CMK (cell line): Measurements from ENCODE around the gene GALNT9.

Source experiments
- DNase-seq: peaks from one replicate; pipeline ENCODE4 v3.0.0-alpha.2; 2010; ENCODE audit warnings: low read depth

Gene GALNT9

GRCh38 chr12:132168311-132169031, 160.9 kb downstream of the GALNT9 start:
- DNase-seq: no peak

GRCh38 chr12:132167611-132168310, 161.6 kb downstream of the GALNT9 start:
- no peak for DNase-seq

- no peak for DNase-seq
These were observed 162.4 kb downstream of the GALNT9 start for GRCh38 chr12:132166801-132167591.

GRCh38 chr12:132166093-132166492, 163.3 kb downstream of the GALNT9 start:
- DNase-seq: no peak

DNA sequence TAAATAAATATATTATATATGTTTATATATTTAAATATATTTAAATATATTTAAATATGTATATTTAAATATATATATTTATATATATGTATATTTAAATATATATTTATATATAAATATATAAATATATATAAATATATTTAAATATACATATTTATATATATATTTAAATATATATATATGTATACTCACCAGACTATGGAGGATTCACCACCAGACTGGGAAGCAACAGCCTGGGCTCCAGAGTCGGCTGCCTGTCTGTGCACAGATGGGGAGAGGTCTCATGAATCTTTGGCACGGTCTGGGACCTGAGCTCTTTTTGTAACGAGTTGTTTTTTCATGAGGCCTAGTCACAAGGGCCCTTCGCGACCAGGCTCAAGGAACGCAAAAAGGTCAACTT, 163.8 kb downstream of the GALNT9 start:
- DNase-seq: no peak

GRCh38 chr12:132164426-132164825, 165.0 kb downstream of the GALNT9 start:
- DNase-seq: no peak

GRCh38 chr12:132163911-132164288, 165.5 kb downstream of the GALNT9 start:
- DNase-seq: no peak

- no peak for DNase-seq
These were observed 166.1 kb downstream of the GALNT9 start for GRCh38 chr12:132163041-132163910.

- no peak for DNase-seq
These were observed 166.8 kb downstream of the GALNT9 start for GRCh38 chr12:132162508-132163031.

- no peak for DNase-seq
These were observed 167.4 kb downstream of the GALNT9 start for GRCh38 chr12:132161796-132162507.

DNA sequence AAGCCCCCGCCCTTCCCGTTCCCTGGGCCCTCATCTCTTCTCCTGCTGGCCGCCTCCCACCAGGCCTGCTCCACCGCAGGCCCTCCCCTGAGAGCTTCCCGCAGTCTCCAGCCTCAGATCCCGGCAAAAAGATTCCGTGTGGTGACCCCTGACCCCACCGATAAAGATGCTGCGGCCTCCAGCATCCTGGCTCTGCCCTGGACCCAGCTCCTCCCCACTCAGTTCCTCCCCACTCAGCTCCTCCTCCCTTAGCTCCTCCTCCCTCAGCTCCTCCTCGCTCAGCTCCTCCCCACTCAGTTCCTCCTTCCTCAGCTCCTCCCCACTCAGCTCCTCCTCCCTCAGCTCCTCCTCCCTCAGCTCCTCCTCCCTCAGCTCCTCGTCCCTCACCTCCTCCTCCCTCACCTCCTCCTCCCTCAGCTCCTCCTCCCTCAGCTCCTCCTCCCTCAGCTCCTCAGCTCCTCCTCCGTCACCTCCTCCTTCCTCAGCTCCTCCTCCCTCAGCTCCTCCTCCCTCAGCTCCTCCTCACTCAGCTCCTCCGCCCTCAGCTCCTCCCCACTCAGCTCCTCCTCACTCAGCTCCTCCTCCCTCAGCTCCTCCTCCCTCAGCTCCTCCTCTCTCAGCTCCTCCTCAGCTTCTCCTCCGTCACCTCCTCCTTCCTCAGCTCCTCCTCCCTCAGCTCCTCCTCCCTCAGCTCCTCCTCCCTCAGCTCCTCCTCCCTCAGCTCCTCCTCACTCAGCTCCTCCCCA, 168.2 kb downstream of the GALNT9 start:
- no peak for DNase-seq

- no peak for DNase-seq
These were observed 168.8 kb downstream of the GALNT9 start for GRCh38 chr12:132160601-132161035.

- DNase-seq: no peak
These were observed 169.4 kb downstream of the GALNT9 start for GRCh38 chr12:132160016-132160415.

- DNase-seq: no peak
These were observed 169.8 kb downstream of the GALNT9 start for GRCh38 chr12:132159555-132160003.

GRCh38 chr12:132158677-132159554, 170.5 kb downstream of the GALNT9 start:
- DNase-seq: no peak

- no peak for DNase-seq
These were observed 171.5 kb downstream of the GALNT9 start for GRCh38 chr12:132157733-132158409.

DNA sequence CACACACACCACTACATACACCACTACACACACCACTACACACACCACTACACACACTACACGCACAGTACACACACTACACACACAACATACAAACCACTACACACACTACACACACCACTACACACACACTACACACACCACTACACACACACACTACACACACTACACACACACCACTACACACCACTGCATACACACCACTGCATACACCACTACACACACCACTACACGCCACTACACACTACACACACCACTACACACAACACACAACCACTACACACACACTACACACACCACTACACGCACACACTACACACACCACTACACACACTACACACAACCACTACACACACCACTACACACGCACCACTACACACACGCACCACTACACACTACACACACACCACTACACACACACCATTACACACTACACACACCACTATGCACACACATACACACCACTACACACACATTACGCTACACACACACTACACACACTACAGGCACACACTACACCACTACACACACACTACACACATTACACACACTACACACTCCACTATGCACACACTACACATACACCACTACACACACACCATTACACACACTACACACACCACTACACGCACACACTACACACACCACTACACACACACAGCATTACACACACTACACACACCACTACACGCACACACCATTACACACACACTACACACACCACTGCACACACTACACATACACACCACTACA, 172.6 kb downstream of the GALNT9 start:
- DNase-seq: no peak
